SU-DHL-6 (cell line): ENCODE measurements around the gene ACLY.
"Not testable (repeated sequence)": the region's sequence is repeated elsewhere in the genome, so short reads cannot be mapped to it uniquely, and the experiment has no call there.

Experiments used
- CTCF ChIP-seq: fragments of 200-600 bp; sonication (generic); IDR thresholded peaks from one replicate; pipeline ENCODE4 v1.5.1; 2017; ENCODE audit warnings: antibody characterized with exemption, mild to moderate bottlenecking, low read length, moderate library complexity; ENCODE audit not compliant: insufficient read depth, poor library complexity, severe bottlenecking
- EZH2phosphoT487 ChIP-seq: fragments of 200-600 bp; sonication (generic), shearing (Covaris generic); conservative IDR thresholded peaks from 2 replicates; pipeline ENCODE4 v1.6.1; 2018; ENCODE audit warnings: mild to moderate bottlenecking, antibody characterized with exemption, low read length, moderate library complexity, mixed read lengths

GRCh38 chr17:41840781-41841180 lies 78.0 kb downstream of the ACLY start:
- TF ChIP-seq CTCF, EZH2phosphoT487: not testable (repeated sequence)
